GM12878 (cell line): ENCODE measurements around the gene AKAP13. TPM values are rescaled to one million over a fixed set of nuclear protein-coding genes. Genes with fewer than 3 reads are reported as not detected.

Source experiments
- ATAC-seq: fragments of 200-7000 bp; cut with Tn5 transposase; 3 replicates; pipeline ENCODE4 v1.9.1; 2020; ENCODE audit warnings: mild to moderate bottlenecking, moderate library complexity
- BruUV-seq: library from RNA; stranded (reverse); fragments of 400-500 nt; replicated peaks from 2 replicates; lab custom pipeline; 2021; lab: Mats Ljungman, UMichigan
- CTCF ChIA-PET: fragments of 300-600 bp; sonication (Branson Sonifier 250); formaldehyde crosslinking; extraction: SDS; loops from one replicate; lab custom pipeline; 2021; ENCODE audit warnings: inconsistent platforms; lab: Yijun Ruan, JAX
- POLR2A ChIA-PET: fragments of 350-600 bp; formaldehyde crosslinking; extraction: SDS; loops from one replicate; lab custom pipeline; 2021; ENCODE audit warnings: inconsistent platforms; lab: Charles Lee
- RAD21 ChIA-PET: fragments of 300-600 bp; sonication (Branson Sonifier 250); formaldehyde crosslinking; loops from one replicate; lab custom pipeline; 2023; ENCODE audit warnings: antibody characterized with exemption; ENCODE audit not compliant: unreplicated experiment; lab: Charles Lee
- SMC1A ChIA-PET: fragments of 300-600 bp; sonication (Branson Sonifier 250); formaldehyde crosslinking; loops from one replicate; lab custom pipeline; 2023; ENCODE audit not compliant: unreplicated experiment, uncharacterized antibody; lab: Charles Lee
- DNase-seq: peaks from one replicate; pipeline ENCODE4 v3.0.0-alpha.2; 2011; ENCODE audit warnings: low read depth, low spot score
- FAIRE-seq: peaks from 3 replicates; lab custom pipeline; 2011; peaks lifted over from hg19 to GRCh38; lab: Jason Lieb, UNC
- H2AFZ ChIP-seq: 2 replicates; pipeline ENCODE4 v1.6.0; 2011; ENCODE audit warnings: low read depth, low read length, control low read depth; ENCODE audit not compliant: control insufficient read depth
- H3K27ac ChIP-seq: 2 replicates; pipeline ENCODE4 v1.5.1; 2011; ENCODE audit warnings: control low read depth; ENCODE audit not compliant: control insufficient read depth, insufficient read depth
- H3K27me3 ChIP-seq, 2 experiments: replicated peaks in 1 of 2; 2 replicates each; pipeline versions ENCODE4 v1.6.0 to v1.6.1; 2011; ENCODE audit warnings: low read length in 1 of 2; ENCODE audit not compliant: control insufficient read depth in 2 of 2, insufficient read depth in 2 of 2
- H3K36me3 ChIP-seq, 2 experiments: 2 replicates each; pipeline ENCODE4 v1.5.1; 2011; ENCODE audit warnings: low read length in 1 of 2; ENCODE audit not compliant: control insufficient read depth in 2 of 2, insufficient read depth in 2 of 2
- H3K4me1 ChIP-seq: 2 replicates; pipeline ENCODE4 v1.6.1; 2011; ENCODE audit warnings: mild to moderate bottlenecking, low read length, moderate library complexity, mixed read lengths; ENCODE audit not compliant: control insufficient read depth, insufficient read depth
- H3K4me2 ChIP-seq: 2 replicates; pipeline ENCODE4 v1.6.0; 2011; ENCODE audit warnings: control low read depth; ENCODE audit not compliant: control insufficient read depth, insufficient read depth
- H3K4me3 ChIP-seq: fragments of 200-600 bp; sonication (generic); 2 replicates; pipeline ENCODE4 v1.5.1; 2016
- H3K79me2 ChIP-seq: 2 replicates; pipeline ENCODE4 v1.6.0; 2011; ENCODE audit warnings: low read length; ENCODE audit not compliant: control insufficient read depth, insufficient read depth
- H3K9ac ChIP-seq: 2 replicates; pipeline ENCODE4 v1.8.0; 2011; ENCODE audit warnings: low read length, control low read depth, mixed read lengths; ENCODE audit not compliant: control insufficient read depth, insufficient read depth
- H3K9me3 ChIP-seq: replicated peaks from 3 replicates; pipeline ENCODE4 v1.5.1; 2011; ENCODE audit warnings: mild to moderate bottlenecking, low read length; ENCODE audit not compliant: control insufficient read depth, insufficient read depth
- H4K20me1 ChIP-seq: 2 replicates; pipeline ENCODE4 v1.6.0; 2011; ENCODE audit not compliant: control insufficient read depth, insufficient read depth
- BMI1 ChIP-seq: fragments of 450-650 bp; IDR thresholded peaks from 2 replicates; pipeline ENCODE4 v1.6.1; 2016; ENCODE audit warnings: mild to moderate bottlenecking, moderate library complexity, borderline replicate concordance
- CBFB ChIP-seq: IDR thresholded peaks from 2 replicates; pipeline ENCODE4 v1.6.1; 2016; ENCODE audit warnings: antibody characterized with exemption, low read depth
- CEBPZ ChIP-seq: fragments of 150-350 bp; IDR thresholded peaks from 2 replicates; pipeline ENCODE4 v1.6.1; 2016; ENCODE audit warnings: low read depth, low read length
- DPF2 ChIP-seq: fragments of 450-650 bp; IDR thresholded peaks from 2 replicates; pipeline ENCODE4 v1.6.1; 2017; ENCODE audit warnings: mild to moderate bottlenecking
- E2F8 ChIP-seq: fragments of 450-650 bp; IDR thresholded peaks from 2 replicates; pipeline ENCODE4 v1.6.1; 2018; ENCODE audit warnings: mild to moderate bottlenecking, low read depth, moderate library complexity; ENCODE audit not compliant: partially characterized antibody
- ESRRA ChIP-seq: IDR thresholded peaks from 2 replicates; pipeline ENCODE4 v1.6.1; 2012; ENCODE audit warnings: mild to moderate bottlenecking, low read length, improper control_type of control experiment
- EZH2 ChIP-seq: IDR thresholded peaks from 2 replicates; pipeline ENCODE4 v1.6.1; 2012; ENCODE audit warnings: low read depth, mild to moderate bottlenecking, control low read depth, inconsistent platforms, low read length, borderline replicate concordance; ENCODE audit not compliant: control insufficient read depth
- MXI1 ChIP-seq: fragments of 150-350 bp; IDR thresholded peaks from 2 replicates; pipeline ENCODE4 v1.6.1; 2011; ENCODE audit warnings: low read depth, mild to moderate bottlenecking, inconsistent platforms, low read length, improper control_type of control experiment
- RELB ChIP-seq: fragments of 450-650 bp; IDR thresholded peaks from 2 replicates; pipeline ENCODE4 v1.6.1; 2017; ENCODE audit warnings: low read depth, mild to moderate bottlenecking, moderate library complexity
- SMARCA5 ChIP-seq: fragments of 450-650 bp; IDR thresholded peaks from 2 replicates; pipeline ENCODE4 v1.6.1; 2017; ENCODE audit warnings: mild to moderate bottlenecking
- SUPT20H ChIP-seq: IDR thresholded peaks from 2 replicates; pipeline ENCODE4 v1.6.1; 2011; ENCODE audit warnings: low read depth, mild to moderate bottlenecking, low read length, moderate library complexity, borderline replicate concordance; ENCODE audit not compliant: control insufficient read depth
- YBX1 ChIP-seq: fragments of 450-650 bp; IDR thresholded peaks from 2 replicates; pipeline ENCODE4 v1.6.1; 2016; ENCODE audit warnings: antibody characterized with exemption
- WGBS: methylation state at CpG from one replicate; pipeline ENCODE4 v1.1.6; 2016; ENCODE audit warnings: low lambda C conversion rate; ENCODE audit not compliant: insufficient replicate concordance, insufficient coverage; ENCODE audit errors: missing lambda C conversion rate; 5-methylcytosine and 5-hydroxymethylcytosine counted together
- in situ Hi-C: fragments of 300-500 bp; cut with MboI; formaldehyde crosslinking; loops from 9 replicates; pipeline ENCODE4 v1.14.3; 2018; ENCODE audit warnings: mixed read lengths
- intact Hi-C: fragments of 100-400 bp; cut with micrococcal nuclease; formaldehyde crosslinking; loops from one replicate; pipeline ENCODE4 v1.14.2; 2022; ENCODE audit not compliant: unreplicated experiment
- polyA plus RNA-seq, 11 experiments: library from polyadenylated mRNA; depleted of rRNA in 4 of 11; unstranded in 6 of 11; stranded (reverse) in 5 of 11; fragments of >200 nt; fragmentation: Nextera tagmentation in 4 of 11; fragmentation: Illumina TruSeq in 1 of 11; extraction: Ambion mirVana in 4 of 11; extraction: Trizol in 1 of 11; gene quantifications; 1 replicate in 1 of 11; 2 replicates in 10 of 11; pipeline versions ENCODE4 v1.2.1 to v1.2.3, GENCODE V29; 2011 to 2016; ENCODE audit warnings: inconsistent platforms in 2 of 11, missing spikeins in 2 of 11, low read depth in 1 of 11
- total RNA-seq, 4 experiments: library from RNA; depleted of rRNA in 3 of 4; stranded (reverse); fragments of >200 nt in 3 of 4; fragmentation: Illumina TruSeq in 1 of 4; extraction: Trizol in 1 of 4; gene quantifications; 2 replicates each; pipeline versions ENCODE4 v1.2.1 to v1.2.3, GENCODE V29; 2013 to 2021

The AKAP13 gene
- total and polyA plus RNA-seq, 10 of the 15 experiments (the other 5 are each of a cell fraction or from before 2014, with no cell fraction given), result 14.4 to 74.9 (median 55.1) TPM

- ChIA-PET RAD21 (interaction anchor here (1.0 to 5.7 kb wide), 7 partner anchors 9 to 222 kb away, joined by 5 to 90 read pairs (median 6); no protein-coding TSS in a partner anchor), CTCF (interaction anchor here (1.2 to 5.4 kb wide), 3 partner anchors 10 to 19 kb away, joined by 4 to 59 read pairs (median 25); no protein-coding TSS in a partner anchor), POLR2A (interaction anchor here (0.7 to 5.4 kb wide), 4 partner anchors 9 to 222 kb away, joined by 3 to 86 read pairs (median 9); no protein-coding TSS in a partner anchor), SMC1A (interaction anchor here (0.8 to 5.6 kb wide), 11 partner anchors 7 to 299 kb away, joined by 3 to 142 read pairs (median 4); no protein-coding TSS in a partner anchor)
- H3K9me3 ChIP-seq, result no peaks in the 10 kb centered on the region
- peak overlapping the region; percentile 99 for H3K4me2 ChIP-seq
- H4K20me1 ChIP-seq, result no peaks in the 10 kb centered on the region
- intact Hi-C loops (loop anchor here (5.0 kb wide), 1 partner anchor 223 kb away; no protein-coding TSS in a partner anchor), in situ Hi-C loops (no loop called here)
- H3K4me1 ChIP-seq, result peaks cover 51% of the 10 kb centered on the region
- peaks cover 4 to 21% of the 10 kb centered on the region in 2 experiments for H3K36me3 ChIP-seq
- DNase-seq, result peak; percentile 75
- H2AFZ ChIP-seq, result no peak overlapping the region
- H3K9ac ChIP-seq, result peak overlapping the region; percentile 79
- BruUV-seq, result no TSS peak
- H3K27ac ChIP-seq, result peak overlapping the region; percentile 99
- peaks cover 59% of the 10 kb centered on the region for H3K79me2 ChIP-seq
- H3K27me3 ChIP-seq, result no peaks in the 10 kb centered on the region
- WGBS, result 8% methylated on average over 7 of the region's 7 CpGs
- peak overlapping the region; percentile 52 for H3K4me3 ChIP-seq
- FAIRE-seq, result peak; percentile 61
- ATAC-seq, result peak; percentile 66
- TF ChIP-seq EZH2 (no peak), SUPT20H (no peak), BMI1 (peak; percentile 71; the same call in 1 of the 2 replicates), SMARCA5 (no peak), RELB (peak; percentile 41; the same call in 1 of the 2 replicates), YBX1 (no peak), DPF2 (peak; percentile 96), ESRRA (no peak), E2F8 (no peak), CEBPZ (no peak), CBFB (peak; percentile 84; the same call in 1 of the 2 replicates), MXI1 (no peak)
Observed at GRCh38 chr15:85710340-85710842, 330.0 kb downstream of the AKAP13 start.
